Suprapubic skin (tissue), 3 donors: ENCODE results near the gene RANGRF.

Experiments used
- CTCF ChIP-seq, 2 donors: fragments of 200-600 bp in 1 of 2; fragments of 450-650 bp in 1 of 2; sonication (generic) in 1 of 2; IDR thresholded peaks; one replicate each; pipeline ENCODE4 v1.5.1; 2016 to 2019; ENCODE audit warnings: antibody characterized with exemption in 2 of 2, mild to moderate bottlenecking in 1 of 2, moderate library complexity in 1 of 2
- EP300 ChIP-seq: sonication (generic); formaldehyde crosslinking; IDR thresholded peaks from one replicate; pipeline ENCODE4 v1.6.1; 2017; ENCODE audit warnings: antibody characterized with exemption

- TF ChIP-seq EP300, result no peak
- TF ChIP-seq CTCF (IDR thresholded peaks at IDR 0.05), result no peak
Observed at GRCh38 chr17:8244768-8245167, 43.7 kb upstream of the RANGRF start.
